HepG2 (cell line): ENCODE data around the gene RSPH9.

Source experiments
- MTF1 ChIP-seq: sonication (generic); formaldehyde crosslinking; IDR thresholded peaks from 2 replicates; pipeline ENCODE4 v1.5.0; 2020; ENCODE audit warnings: missing genetic modification reagents
- PHF21A ChIP-seq: sonication (generic); formaldehyde crosslinking; IDR thresholded peaks from 2 replicates; pipeline ENCODE4 v1.5.0; 2020; ENCODE audit warnings: mild to moderate bottlenecking, missing genetic modification reagents
- REL ChIP-seq: sonication (generic); formaldehyde crosslinking; conservative IDR thresholded peaks from 2 replicates; pipeline ENCODE4 v1.8.0; 2022; ENCODE audit warnings: mild to moderate bottlenecking, missing genetic modification reagents, moderate library complexity
- TAF1 ChIP-seq: sonication (generic); formaldehyde crosslinking; IDR thresholded peaks from 2 replicates; pipeline ENCODE4 v1.4.0; 2020; ENCODE audit warnings: missing genetic modification reagents
- ZFP37 ChIP-seq: sonication (generic); formaldehyde crosslinking; IDR thresholded peaks from 2 replicates; pipeline ENCODE4 v1.4.0; 2020; ENCODE audit warnings: missing genetic modification reagents, borderline replicate concordance
- ZNF891 ChIP-seq: sonication (generic); formaldehyde crosslinking; IDR thresholded peaks from 2 replicates; pipeline ENCODE4 v1.5.0; 2020; ENCODE audit warnings: mild to moderate bottlenecking, missing genetic modification reagents
- TF ChIP-seq, protein P1 (sequence below), 2 experiments: sonication (generic) in 1 of 2; formaldehyde crosslinking in 1 of 2; IDR thresholded peaks; 2 replicates each; pipeline versions ENCODE4 v1.5.1 to v1.6.1; 2011 to 2020; ENCODE audit warnings: borderline replicate concordance in 1 of 2, low read depth in 1 of 2, low read length in 1 of 2, mild to moderate bottlenecking in 1 of 2, missing genetic modification reagents in 1 of 2, moderate library complexity in 1 of 2
- TF ChIP-seq, protein P2 (sequence below): sonication (generic); formaldehyde crosslinking; IDR thresholded peaks from 2 replicates; pipeline ENCODE4 v1.4.0; 2020; ENCODE audit warnings: missing genetic modification reagents
- TF ChIP-seq, protein P3 (sequence below): sonication (generic); formaldehyde crosslinking; IDR thresholded peaks from 2 replicates; pipeline ENCODE4 v1.5.0; 2020; ENCODE audit warnings: mild to moderate bottlenecking, missing genetic modification reagents, moderate library complexity

DNA sequence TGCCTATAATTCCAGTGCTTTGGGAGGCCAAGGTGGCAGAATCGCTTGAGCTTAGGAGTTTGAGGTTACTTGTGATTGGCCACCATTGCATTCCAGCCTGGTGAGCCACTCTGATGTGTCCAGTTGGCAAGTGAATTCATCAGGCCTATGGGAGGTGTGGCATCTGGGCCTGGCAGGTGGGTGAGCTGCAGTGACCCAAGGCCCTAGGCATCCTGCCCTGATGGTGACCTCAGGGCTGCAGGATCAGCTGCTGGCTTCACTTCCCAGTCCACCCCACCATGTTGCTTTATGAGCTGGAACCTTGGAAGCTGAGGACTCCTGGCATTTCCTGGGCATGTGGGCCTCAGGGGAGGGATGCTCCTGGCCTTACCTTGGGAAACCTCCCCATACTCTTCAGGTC lies 20.5 kb downstream of the RSPH9 start:
- TF ChIP-seq TAF1 (CRISPR knock-in tag) (no peak), ZFP37 (CRISPR knock-in tag) (no peak), PHF21A (no peak), REL (CRISPR knock-in tag) (no peak), ZNF891 (CRISPR knock-in tag) (no peak), MTF1 (CRISPR knock-in tag) (no peak)
- TF ChIP-seq, protein P1, sequence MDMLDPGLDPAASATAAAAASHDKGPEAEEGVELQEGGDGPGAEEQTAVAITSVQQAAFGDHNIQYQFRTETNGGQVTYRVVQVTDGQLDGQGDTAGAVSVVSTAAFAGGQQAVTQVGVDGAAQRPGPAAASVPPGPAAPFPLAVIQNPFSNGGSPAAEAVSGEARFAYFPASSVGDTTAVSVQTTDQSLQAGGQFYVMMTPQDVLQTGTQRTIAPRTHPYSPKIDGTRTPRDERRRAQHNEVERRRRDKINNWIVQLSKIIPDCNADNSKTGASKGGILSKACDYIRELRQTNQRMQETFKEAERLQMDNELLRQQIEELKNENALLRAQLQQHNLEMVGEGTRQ (IDR thresholded peaks at IDR 0.05; ENCODE audit: low read depth, low read length) = no peak
- TF ChIP-seq, protein P1 (CRISPR knock-in tag; IDR thresholded peaks at IDR 0.05; ENCODE audit: borderline replicate concordance) = no peak
- TF ChIP-seq, protein P2, sequence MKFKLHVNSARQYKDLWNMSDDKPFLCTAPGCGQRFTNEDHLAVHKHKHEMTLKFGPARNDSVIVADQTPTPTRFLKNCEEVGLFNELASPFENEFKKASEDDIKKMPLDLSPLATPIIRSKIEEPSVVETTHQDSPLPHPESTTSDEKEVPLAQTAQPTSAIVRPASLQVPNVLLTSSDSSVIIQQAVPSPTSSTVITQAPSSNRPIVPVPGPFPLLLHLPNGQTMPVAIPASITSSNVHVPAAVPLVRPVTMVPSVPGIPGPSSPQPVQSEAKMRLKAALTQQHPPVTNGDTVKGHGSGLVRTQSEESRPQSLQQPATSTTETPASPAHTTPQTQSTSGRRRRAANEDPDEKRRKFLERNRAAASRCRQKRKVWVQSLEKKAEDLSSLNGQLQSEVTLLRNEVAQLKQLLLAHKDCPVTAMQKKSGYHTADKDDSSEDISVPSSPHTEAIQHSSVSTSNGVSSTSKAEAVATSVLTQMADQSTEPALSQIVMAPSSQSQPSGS = no peak
- TF ChIP-seq, protein P3, sequence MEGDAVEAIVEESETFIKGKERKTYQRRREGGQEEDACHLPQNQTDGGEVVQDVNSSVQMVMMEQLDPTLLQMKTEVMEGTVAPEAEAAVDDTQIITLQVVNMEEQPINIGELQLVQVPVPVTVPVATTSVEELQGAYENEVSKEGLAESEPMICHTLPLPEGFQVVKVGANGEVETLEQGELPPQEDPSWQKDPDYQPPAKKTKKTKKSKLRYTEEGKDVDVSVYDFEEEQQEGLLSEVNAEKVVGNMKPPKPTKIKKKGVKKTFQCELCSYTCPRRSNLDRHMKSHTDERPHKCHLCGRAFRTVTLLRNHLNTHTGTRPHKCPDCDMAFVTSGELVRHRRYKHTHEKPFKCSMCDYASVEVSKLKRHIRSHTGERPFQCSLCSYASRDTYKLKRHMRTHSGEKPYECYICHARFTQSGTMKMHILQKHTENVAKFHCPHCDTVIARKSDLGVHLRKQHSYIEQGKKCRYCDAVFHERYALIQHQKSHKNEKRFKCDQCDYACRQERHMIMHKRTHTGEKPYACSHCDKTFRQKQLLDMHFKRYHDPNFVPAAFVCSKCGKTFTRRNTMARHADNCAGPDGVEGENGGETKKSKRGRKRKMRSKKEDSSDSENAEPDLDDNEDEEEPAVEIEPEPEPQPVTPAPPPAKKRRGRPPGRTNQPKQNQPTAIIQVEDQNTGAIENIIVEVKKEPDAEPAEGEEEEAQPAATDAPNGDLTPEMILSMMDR (CRISPR knock-in tag) = no peak
